Stimulated activated naive CD8-positive, alpha-beta T cell treated with anti-CD3 and anti-CD28 coated beads, Interleukin-15, Interleukin-2, amounts not matched to agents 100 U/mL and 50 U/mL, for 24 hours (primary cell): ENCODE data around the gene SFI1.
A peak's percentile ranks its signal among the peaks of the same experiment; 100 is the strongest.
"Not testable (repeated sequence)": the region's sequence is repeated elsewhere in the genome, so short reads cannot be mapped to it uniquely, and the experiment has no call there.

Source experiments
- ATAC-seq: fragments of 150-1000 bp; cut with Tn5 transposase; one replicate; pipeline ENCODE4 v1.10.0; 2021
- DNase-seq: peaks from one replicate; pipeline ENCODE4 v3.0.0; 2021

Gene SFI1

GRCh38 chr22:31493355-31493754 is 3.0 kb upstream of the SFI1 start:
- not testable (repeated sequence) for DNase-seq, ATAC-seq

GRCh38 chr22:31495343-31495742 is 993 bp upstream of the SFI1 start:
- ATAC-seq (no peak), DNase-seq (no peak)

- peak; percentile 7 for ATAC-seq
- peak; percentile 52 for DNase-seq
Measured at GRCh38 chr22:31496735-31497146, 405 bp downstream of the SFI1 start.

- ATAC-seq (no peak), DNase-seq (no peak)
Measured at GRCh38 chr22:31497148-31497938, 1.0 kb downstream of the SFI1 start.

GRCh38 chr22:31501738-31502137 is 5.4 kb downstream of the SFI1 start:
- ATAC-seq (no peak), DNase-seq (no peak)

GRCh38 chr22:31503211-31503964 is 7.1 kb downstream of the SFI1 start:
- DNase-seq = no peak
- ATAC-seq = no peak

GRCh38 chr22:31504282-31504681 is 7.9 kb downstream of the SFI1 start:
- no peak for DNase-seq
- ATAC-seq = no peak

- not testable (repeated sequence) for ATAC-seq, DNase-seq
Measured at GRCh38 chr22:31507517-31507916, 11.2 kb downstream of the SFI1 start.

- DNase-seq (no peak), ATAC-seq (no peak)
Measured at GRCh38 chr22:31508536-31508935, 12.2 kb downstream of the SFI1 start.

- DNase-seq (no peak), ATAC-seq (no peak)
Measured at GRCh38 chr22:31509061-31509762, 12.9 kb downstream of the SFI1 start.

- ATAC-seq (no peak), DNase-seq (no peak)
Measured at GRCh38 chr22:31520051-31520450, 23.7 kb downstream of the SFI1 start.

- ATAC-seq, DNase-seq: not testable (repeated sequence)
Measured at GRCh38 chr22:31524132-31524531, 27.8 kb downstream of the SFI1 start.

GRCh38 chr22:31526270-31526669 is 29.9 kb downstream of the SFI1 start:
- DNase-seq (peak; percentile 52), ATAC-seq (peak; percentile 84)

GRCh38 chr22:31530823-31531195 is 34.5 kb downstream of the SFI1 start:
- DNase-seq (no peak), ATAC-seq (no peak)

- DNase-seq (no peak), ATAC-seq (no peak)
Measured at GRCh38 chr22:31532060-31532459, 35.7 kb downstream of the SFI1 start.

- DNase-seq (no peak), ATAC-seq (no peak)
Measured at GRCh38 chr22:31533374-31533773, 37.0 kb downstream of the SFI1 start.

- peak; percentile 63 for DNase-seq
- ATAC-seq = peak; percentile 88
Measured at GRCh38 chr22:31537019-31537535, 40.7 kb downstream of the SFI1 start.

- peak; percentile 67 for ATAC-seq
- DNase-seq = peak; percentile 60
Measured at GRCh38 chr22:31538815-31539214, 42.5 kb downstream of the SFI1 start.

GRCh38 chr22:31540166-31540565 is 43.8 kb downstream of the SFI1 start:
- ATAC-seq, DNase-seq: not testable (repeated sequence)

GRCh38 chr22:31540966-31541365 is 44.6 kb downstream of the SFI1 start:
- DNase-seq (no peak), ATAC-seq (no peak)

- DNase-seq (no peak), ATAC-seq (no peak)
Measured at GRCh38 chr22:31544481-31545480, 48.4 kb downstream of the SFI1 start.
